ENCODE measurements around the gene KCNQ1. TPM values are rescaled to one million over a fixed set of nuclear protein-coding genes. Genes with fewer than 3 reads are reported as not detected.

Gene KCNQ1
- polyA plus RNA-seq, 1 of the 3 experiments (the other 2 are of a cell fraction): 0.05 TPM

GRCh38 chr11:2655834-2656622 lies 211.2 kb downstream of the KCNQ1 start:
- TF ChIP-seq JUND (IDR thresholded peaks at IDR 0.05): no peak
- no peak for TF ChIP-seq NRF1 (IDR thresholded peaks at IDR 0.05; ENCODE audit: low read depth, low read length)
- no peak overlapping the region for H3K4me2 ChIP-seq
- H3K4me3 ChIP-seq (ENCODE audit: low read depth in 2 of 2, low read length in 1 of 2): no peak overlapping the region
- no peak overlapping the region for H3K9ac ChIP-seq
- H2AFZ ChIP-seq (ENCODE audit: low read depth): no peak overlapping the region
- H3F3A ChIP-seq (replicated peaks; ENCODE audit: insufficient read depth): no peaks in the 10 kb centered on the region
- WGBS (ENCODE audit: low lambda C conversion rate): 49% methylated on average over 5 of the region's 6 CpGs
- no peaks in the 10 kb centered on the region for H3K9me2 ChIP-seq
- ChIA-PET CTCF (interaction anchor here (1.0 to 1.5 kb wide), 2 partner anchors 232 to 236 kb away, joined by 3 read pairs; no protein-coding TSS in a partner anchor), POLR2A (no interaction called here)
- peaks cover 0 to 5% of the 10 kb centered on the region in 2 experiments for H3K36me3 ChIP-seq (replicated peaks in 1 of 2; ENCODE audit: control insufficient read depth in 1 of 2, insufficient read depth in 2 of 2, low read length in 1 of 2)
- H3K27ac ChIP-seq (ENCODE audit: low read depth in 2 of 2, low read length in 1 of 2): no peak overlapping the region
- H3K4me1 ChIP-seq (ENCODE audit: control insufficient read depth in 1 of 2, insufficient read depth in 2 of 2, low read depth in 1 of 2, low read length in 1 of 2): peaks cover 0 to 32% of the 10 kb centered on the region in 2 experiments; a peak in 1 of 4 replicates
- no peaks in the 10 kb centered on the region for H3K79me2 ChIP-seq (ENCODE audit: insufficient read depth)
- no peaks in the 10 kb centered on the region for H3K27me3 ChIP-seq (ENCODE audit: insufficient read depth)
- peaks cover 6% of the 10 kb centered on the region; the same call in 1 of the 2 replicates for H3K9me3 ChIP-seq
- no peaks in the 10 kb centered on the region for H4K20me1 ChIP-seq (ENCODE audit: insufficient read depth)
- DNase-seq: no peak

- no peaks in the 10 kb centered on the region for H4K20me1 ChIP-seq (ENCODE audit: insufficient read depth)
- no peak overlapping the region for H3K4me2 ChIP-seq
- no peak for DNase-seq
- peaks cover 7% of the 10 kb centered on the region; the same call in 1 of the 2 replicates for H3K9me3 ChIP-seq
- 57% methylated on average over 1 of the region's 1 CpG for WGBS (ENCODE audit: low lambda C conversion rate)
- H3K4me1 ChIP-seq (ENCODE audit: control insufficient read depth in 1 of 2, insufficient read depth in 2 of 2, low read depth in 1 of 2, low read length in 1 of 2): peaks cover 0 to 28% of the 10 kb centered on the region in 2 experiments; a peak in 1 of 4 replicates
- no peak overlapping the region for H3K9ac ChIP-seq
- no peaks in the 10 kb centered on the region for H3K9me2 ChIP-seq
- H3K27ac ChIP-seq (ENCODE audit: low read depth in 2 of 2, low read length in 1 of 2): no peak overlapping the region
- TF ChIP-seq ZBTB33 (IDR thresholded peaks at IDR 0.05; ENCODE audit: borderline replicate concordance, low read depth) (no peak), YY1 (IDR thresholded peaks at IDR 0.05; ENCODE audit: low read depth) (no peak), FOSL2 (IDR thresholded peaks at IDR 0.05; ENCODE audit: borderline replicate concordance, low read depth) (no peak), JUND (IDR thresholded peaks at IDR 0.05) (no peak), CTCF (IDR thresholded peaks at IDR 0.05) (no peak), TAF1 (IDR thresholded peaks at IDR 0.05; ENCODE audit: borderline replicate concordance, low read depth, low read length) (no peak), PBX3 (IDR thresholded peaks at IDR 0.05) (no peak), EZH2phosphoT487 (IDR thresholded peaks at IDR 0.05; ENCODE audit: borderline replicate concordance, low read depth) (no peak), REST (IDR thresholded peaks at IDR 0.05; ENCODE audit: low read depth, low read length) (no peak), MXI1 (IDR thresholded peaks at IDR 0.05; ENCODE audit: low read depth, low read length) (no peak), RCOR1 (IDR thresholded peaks at IDR 0.05; ENCODE audit: low read length) (no peak), SMC3 (IDR thresholded peaks at IDR 0.05; ENCODE audit: low read depth, low read length) (no peak), GATA2 (CRISPR knock-in tag; IDR thresholded peaks at IDR 0.05) (no peak), TCF12 (IDR thresholded peaks at IDR 0.05) (no peak), SIN3A (IDR thresholded peaks at IDR 0.05; ENCODE audit: borderline replicate concordance, low read depth, low read length) (no peak)
- H3K79me2 ChIP-seq (ENCODE audit: insufficient read depth): no peaks in the 10 kb centered on the region
- no peaks in the 10 kb centered on the region for H3F3A ChIP-seq (replicated peaks; ENCODE audit: insufficient read depth)
- H3K4me3 ChIP-seq (ENCODE audit: low read depth in 2 of 2, low read length in 1 of 2): no peak overlapping the region
- no peaks in the 10 kb centered on the region for H3K27me3 ChIP-seq (ENCODE audit: insufficient read depth)
- no peak overlapping the region for H2AFZ ChIP-seq (ENCODE audit: low read depth)
- ChIA-PET POLR2A (no interaction called here), CTCF (no interaction called here)
- peaks cover 0 to 5% of the 10 kb centered on the region in 2 experiments for H3K36me3 ChIP-seq (replicated peaks in 1 of 2; ENCODE audit: control insufficient read depth in 1 of 2, insufficient read depth in 2 of 2, low read length in 1 of 2)
Measured at GRCh38 chr11:2656859-2657258, 212.1 kb downstream of the KCNQ1 start.

Measured in SK-N-SH (cell line).